ENCODE data around the gene HS6ST1. TPM values are rescaled to one million over a fixed set of nuclear protein-coding genes. Genes with fewer than 3 reads are reported as not detected.

Gene HS6ST1
- total RNA-seq, 2 donors from 2014 or later: 19.0 to 25.8 TPM

DNA sequence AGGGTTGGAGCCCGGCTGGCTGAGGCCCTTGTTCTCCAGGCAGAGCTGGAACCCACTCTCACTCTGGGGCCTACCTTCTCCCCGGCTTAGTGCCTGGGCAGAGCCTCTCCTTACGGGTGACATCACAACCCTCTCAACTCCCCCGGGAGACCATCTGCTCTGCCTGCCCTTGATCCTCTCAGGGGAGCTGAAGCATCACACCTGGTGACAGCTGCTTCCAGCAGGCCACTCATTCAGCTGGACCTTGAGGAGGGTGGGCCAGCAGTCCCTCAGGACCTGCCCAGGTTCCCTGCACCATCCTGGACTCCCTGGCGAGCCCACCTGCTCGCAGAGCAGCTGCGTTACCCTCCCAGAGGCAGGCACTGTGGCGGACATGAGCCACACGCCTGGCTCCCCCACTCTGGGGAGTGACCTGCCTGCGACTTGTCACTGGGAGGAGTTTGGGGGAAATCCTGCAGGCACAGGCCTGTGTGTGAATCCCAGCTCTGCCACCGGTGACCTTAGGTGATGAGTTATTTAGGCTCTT lies 13.1 kb downstream of the HS6ST1 start:
- Histone ChIP-seq H3K27me3 (no peaks in the 10 kb centered on the region), H3K9me3 (no peaks in the 10 kb centered on the region), H3K4me3 (no peak overlapping the region), H3K27ac (peak overlapping the region; percentile 40 to 74), H3K36me3 (no peaks in the 10 kb centered on the region), H3K4me1 (peaks cover 0 to 75% of the 10 kb centered on the region in 2 donors)
- TF ChIP-seq, protein P1, sequence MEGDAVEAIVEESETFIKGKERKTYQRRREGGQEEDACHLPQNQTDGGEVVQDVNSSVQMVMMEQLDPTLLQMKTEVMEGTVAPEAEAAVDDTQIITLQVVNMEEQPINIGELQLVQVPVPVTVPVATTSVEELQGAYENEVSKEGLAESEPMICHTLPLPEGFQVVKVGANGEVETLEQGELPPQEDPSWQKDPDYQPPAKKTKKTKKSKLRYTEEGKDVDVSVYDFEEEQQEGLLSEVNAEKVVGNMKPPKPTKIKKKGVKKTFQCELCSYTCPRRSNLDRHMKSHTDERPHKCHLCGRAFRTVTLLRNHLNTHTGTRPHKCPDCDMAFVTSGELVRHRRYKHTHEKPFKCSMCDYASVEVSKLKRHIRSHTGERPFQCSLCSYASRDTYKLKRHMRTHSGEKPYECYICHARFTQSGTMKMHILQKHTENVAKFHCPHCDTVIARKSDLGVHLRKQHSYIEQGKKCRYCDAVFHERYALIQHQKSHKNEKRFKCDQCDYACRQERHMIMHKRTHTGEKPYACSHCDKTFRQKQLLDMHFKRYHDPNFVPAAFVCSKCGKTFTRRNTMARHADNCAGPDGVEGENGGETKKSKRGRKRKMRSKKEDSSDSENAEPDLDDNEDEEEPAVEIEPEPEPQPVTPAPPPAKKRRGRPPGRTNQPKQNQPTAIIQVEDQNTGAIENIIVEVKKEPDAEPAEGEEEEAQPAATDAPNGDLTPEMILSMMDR (IDR thresholded peaks at IDR 0.05): no peak
- DNase-seq (ENCODE audit: low spot score): no peak

DNA sequence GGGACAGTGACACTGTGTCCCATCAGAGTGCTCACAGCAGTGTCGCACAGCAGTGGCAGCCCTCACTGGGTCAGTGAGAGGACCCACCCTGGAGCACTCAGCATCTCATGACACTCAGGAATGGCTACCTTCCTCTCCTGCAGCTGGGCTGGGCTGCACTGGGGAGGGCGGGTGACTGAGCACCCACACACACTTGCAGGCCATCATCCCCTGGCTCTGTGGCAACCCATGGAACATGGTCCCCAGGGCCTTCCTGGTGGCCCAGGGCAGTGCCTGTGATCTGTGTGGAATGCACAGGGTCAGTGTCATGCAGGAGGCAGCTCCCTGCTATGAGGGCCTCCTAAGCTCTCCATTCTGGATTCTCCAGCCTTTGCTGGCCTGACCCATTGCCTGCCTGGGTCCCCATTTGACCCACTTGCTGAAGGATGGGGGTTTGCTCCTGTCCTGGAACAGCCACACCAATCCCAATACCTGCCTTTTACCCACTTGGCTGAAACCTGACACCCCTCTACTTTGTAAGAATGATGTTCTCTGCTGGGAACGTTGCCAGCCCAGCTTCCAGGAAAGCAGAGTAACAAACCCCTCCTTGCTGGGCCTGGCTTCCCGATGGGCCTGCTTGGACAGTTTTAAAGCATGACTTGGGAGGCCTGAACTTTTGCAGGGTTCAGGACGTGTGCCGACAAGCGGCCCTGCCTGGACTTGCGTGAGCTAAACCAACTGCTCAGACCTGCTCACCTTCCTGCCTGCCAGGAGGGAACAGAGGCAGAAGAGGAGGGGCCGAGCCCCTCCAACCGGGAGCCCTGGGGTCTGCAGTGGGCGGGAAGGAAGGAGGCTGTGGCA lies 13.7 kb downstream of the HS6ST1 start:
- no peaks in the 10 kb centered on the region for H3K36me3 ChIP-seq
- peaks cover 0 to 70% of the 10 kb centered on the region in 2 donors for H3K4me1 ChIP-seq
- no peaks in the 10 kb centered on the region for H3K9me3 ChIP-seq
- TF ChIP-seq, protein P1 (IDR thresholded peaks at IDR 0.05): no peak
- H3K27me3 ChIP-seq: no peaks in the 10 kb centered on the region
- H3K4me3 ChIP-seq: no peak overlapping the region
- H3K27ac ChIP-seq: peak overlapping the region; percentile 40 to 74
- peak; percentile 80 for DNase-seq (ENCODE audit: low spot score)

DNA sequence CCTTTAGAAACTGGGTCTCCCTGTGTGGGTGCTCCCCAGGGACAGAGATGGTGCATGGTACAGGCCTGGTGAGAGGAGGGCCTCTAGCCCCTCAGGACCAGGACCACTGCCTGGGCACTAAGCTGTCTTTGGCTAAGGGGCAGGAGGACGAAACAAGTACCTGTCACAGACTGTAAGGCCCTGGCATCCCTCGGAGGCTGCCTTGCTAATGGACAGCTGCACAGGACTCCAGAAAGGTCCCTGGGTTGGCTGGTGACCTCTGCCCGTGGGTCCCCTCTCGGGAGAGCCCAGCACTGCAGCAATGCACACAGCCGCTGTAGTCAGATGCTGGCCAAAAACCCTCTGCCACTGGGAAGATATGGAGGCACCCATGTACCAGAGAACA lies 14.3 kb downstream of the HS6ST1 start:
- peaks cover 0 to 64% of the 10 kb centered on the region in 2 donors for H3K4me1 ChIP-seq
- TF ChIP-seq, protein P1 (IDR thresholded peaks at IDR 0.05): no peak
- H3K36me3 ChIP-seq: no peaks in the 10 kb centered on the region
- no peaks in the 10 kb centered on the region for H3K9me3 ChIP-seq
- no peak overlapping the region for H3K4me3 ChIP-seq
- DNase-seq (ENCODE audit: low spot score): no peak
- H3K27me3 ChIP-seq: no peaks in the 10 kb centered on the region
- peak overlapping the region in 1 of 2 donors; percentile 74 for H3K27ac ChIP-seq

DNA sequence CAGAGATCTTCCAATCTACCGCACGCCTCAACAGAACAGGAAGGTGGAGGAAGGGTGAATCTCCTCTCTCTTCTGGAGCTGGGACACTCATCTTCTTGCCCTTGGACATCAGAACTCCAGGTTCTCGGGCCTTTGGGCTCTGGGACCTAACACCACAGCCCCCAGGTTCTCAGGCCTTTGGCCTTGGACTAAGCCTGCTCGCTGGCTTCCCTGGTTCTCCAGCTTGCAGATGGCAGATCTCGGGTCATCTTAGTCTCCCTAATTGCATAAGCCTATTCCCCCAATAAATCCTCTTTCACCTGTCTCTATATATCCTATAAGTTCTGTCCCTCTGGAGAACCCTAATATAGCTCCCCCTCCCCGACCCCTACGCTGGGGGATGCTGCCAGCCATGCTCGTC lies 14.8 kb downstream of the HS6ST1 start:
- TF ChIP-seq, protein P1 (IDR thresholded peaks at IDR 0.05): no peak
- H3K27me3 ChIP-seq: no peaks in the 10 kb centered on the region
- H3K9me3 ChIP-seq: no peaks in the 10 kb centered on the region
- H3K36me3 ChIP-seq: no peaks in the 10 kb centered on the region
- H3K27ac ChIP-seq: no peak overlapping the region
- no peak overlapping the region for H3K4me3 ChIP-seq
- H3K4me1 ChIP-seq: peaks cover 0 to 60% of the 10 kb centered on the region in 2 donors
- DNase-seq (ENCODE audit: low spot score): no peak

DNA sequence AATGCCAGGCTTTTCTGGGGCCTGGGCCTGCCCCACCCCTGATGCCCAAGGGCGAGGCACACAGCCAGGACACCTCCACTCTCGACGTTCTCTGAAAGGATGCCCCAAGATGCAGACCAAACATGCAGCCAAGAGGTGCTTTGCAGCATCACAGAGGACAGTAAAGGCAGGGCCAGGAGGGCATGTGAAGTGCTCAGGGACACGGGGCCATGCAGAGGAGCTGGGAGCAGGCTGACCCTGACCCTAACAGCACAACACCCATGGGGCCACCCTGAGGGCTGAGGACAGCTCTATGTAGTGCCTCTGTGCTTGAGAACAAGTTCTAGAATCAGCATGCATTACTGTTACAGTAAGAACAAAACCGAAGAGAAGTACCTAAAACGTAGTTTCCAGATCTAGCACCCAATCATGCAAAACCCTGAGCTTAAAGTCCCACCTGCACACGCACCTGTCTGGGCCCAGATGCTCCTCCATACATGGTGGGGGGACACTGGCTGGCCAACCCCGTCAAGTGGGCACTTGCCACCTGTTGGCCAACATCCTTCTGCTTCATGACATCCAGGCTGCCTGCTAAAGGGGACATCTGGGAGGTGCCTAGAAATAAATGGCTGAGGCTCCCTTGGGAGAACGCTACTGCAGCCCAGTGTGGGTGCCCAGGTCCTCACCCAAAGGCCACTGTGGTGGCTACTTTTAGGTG lies 15.4 kb downstream of the HS6ST1 start:
- TF ChIP-seq, protein P1 (IDR thresholded peaks at IDR 0.05): no peak
- Histone ChIP-seq H3K36me3 (no peaks in the 10 kb centered on the region), H3K4me1 (peaks cover 0 to 56% of the 10 kb centered on the region in 2 donors), H3K27me3 (no peaks in the 10 kb centered on the region), H3K9me3 (no peaks in the 10 kb centered on the region), H3K27ac (no peak overlapping the region), H3K4me3 (no peak overlapping the region)
- DNase-seq (ENCODE audit: low spot score): no peak

Data from right atrium auricular region (tissue), 2 donors.